ENCODE measurements around the gene COA5.

The COA5 gene

DNA sequence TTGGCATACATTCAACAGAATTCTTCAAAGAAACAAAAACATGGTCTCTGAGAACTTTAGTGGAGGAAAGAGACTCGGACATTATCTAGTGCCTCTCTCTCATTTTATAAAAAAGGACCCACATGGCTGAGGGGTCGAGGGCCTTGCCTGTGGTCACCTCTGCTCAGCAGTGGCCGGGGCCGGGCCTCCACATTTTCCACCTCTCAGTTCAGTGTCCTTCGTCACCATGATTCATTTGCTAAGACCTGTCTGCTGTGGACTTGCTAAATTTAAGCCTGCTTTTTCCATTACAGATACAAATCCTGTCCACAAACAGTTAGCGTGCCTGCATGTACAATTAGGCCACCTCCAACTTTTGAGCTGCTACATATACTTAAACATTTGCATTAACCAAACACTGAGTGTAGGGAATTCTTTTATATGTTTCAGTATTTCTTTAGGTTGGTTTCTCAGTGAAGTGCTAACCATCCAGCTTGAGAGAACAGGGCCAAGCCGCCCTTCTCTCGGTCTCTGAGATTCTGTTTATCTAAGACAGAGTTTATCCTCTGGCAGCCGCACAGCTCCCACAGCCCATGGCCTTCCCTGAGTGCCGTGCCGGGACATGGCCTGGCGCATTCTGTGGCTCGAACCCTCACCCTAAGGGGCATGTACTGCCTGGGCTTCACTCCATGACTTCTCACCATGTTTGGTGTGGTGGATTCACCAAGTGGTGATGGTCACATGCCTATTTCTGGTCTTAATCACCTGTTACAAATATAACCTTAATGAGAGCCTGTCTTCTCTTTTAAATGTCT, 46.2 kb downstream of the COA5 start:
- peaks cover 99% of the 10 kb centered on the region for H3K36me3 ChIP-seq
- TF ChIP-seq CTCF (IDR thresholded peaks at IDR 0.05): no peak
- H3K27me3 ChIP-seq: no peaks in the 10 kb centered on the region
- no peaks in the 10 kb centered on the region for H3K9me3 ChIP-seq
- H3K27ac ChIP-seq: no peak overlapping the region
- H3K4me1 ChIP-seq (ENCODE audit: control insufficient read depth in 1 of 2, insufficient read depth in 1 of 2, low read depth in 1 of 2, low read length in 1 of 2): peaks cover 0 to 3% of the 10 kb centered on the region in 2 experiments
- no peak overlapping the region for H3K4me3 ChIP-seq (ENCODE audit: low read depth in 1 of 2, low read length in 1 of 2)

- no peak for TF ChIP-seq CTCF (IDR thresholded peaks at IDR 0.05)
- Histone ChIP-seq H3K27ac (no peak overlapping the region), H3K27me3 (no peaks in the 10 kb centered on the region), H3K4me1 (ENCODE audit: control insufficient read depth in 1 of 2, insufficient read depth in 1 of 2, low read depth in 1 of 2, low read length in 1 of 2) (peaks cover 0 to 3% of the 10 kb centered on the region in 2 experiments), H3K4me3 (ENCODE audit: low read depth in 1 of 2, low read length in 1 of 2) (no peak overlapping the region), H3K36me3 (peaks cover 99% of the 10 kb centered on the region), H3K9me3 (no peaks in the 10 kb centered on the region)
These were observed 47.3 kb downstream of the COA5 start for GRCh38 chr2:98561018-98561417.

DNA sequence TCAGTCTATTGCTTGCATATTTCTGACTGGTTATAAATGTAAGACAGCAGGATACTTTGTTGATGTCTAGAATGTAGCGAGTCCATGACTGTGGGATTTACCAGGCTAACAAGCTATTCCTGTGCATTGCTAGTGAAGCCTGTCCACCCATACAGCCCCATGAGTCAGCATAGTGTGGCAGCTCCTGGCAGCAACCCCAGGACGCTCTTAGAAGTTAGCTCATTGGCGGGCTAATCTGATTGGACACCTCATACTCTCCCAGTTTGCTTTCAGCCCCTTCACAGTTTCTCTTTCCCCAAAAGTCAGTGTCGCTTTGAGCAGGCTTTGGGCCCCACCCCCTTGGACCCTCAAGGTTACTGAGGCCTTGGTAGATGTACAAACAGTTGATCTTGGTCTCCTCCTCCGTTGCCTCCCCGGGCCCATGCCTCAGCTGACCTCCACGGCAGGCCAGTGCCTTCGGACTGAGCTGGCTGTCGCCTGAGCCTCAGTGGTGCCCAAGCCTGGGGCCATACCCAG, 48.0 kb downstream of the COA5 start:
- no peak overlapping the region for H3K4me3 ChIP-seq (ENCODE audit: low read depth in 1 of 2, low read length in 1 of 2)
- peaks cover 99% of the 10 kb centered on the region for H3K36me3 ChIP-seq
- H3K27me3 ChIP-seq: no peaks in the 10 kb centered on the region
- peaks cover 0 to 3% of the 10 kb centered on the region in 2 experiments for H3K4me1 ChIP-seq (ENCODE audit: control insufficient read depth in 1 of 2, insufficient read depth in 1 of 2, low read depth in 1 of 2, low read length in 1 of 2)
- H3K27ac ChIP-seq: no peak overlapping the region
- TF ChIP-seq CTCF (IDR thresholded peaks at IDR 0.05): no peak
- H3K9me3 ChIP-seq: no peaks in the 10 kb centered on the region

GRCh38 chr2:98559581-98559980, 48.7 kb downstream of the COA5 start:
- Histone ChIP-seq H3K27ac (no peak overlapping the region), H3K4me3 (ENCODE audit: low read depth in 1 of 2, low read length in 1 of 2) (no peak overlapping the region), H3K9me3 (no peaks in the 10 kb centered on the region), H3K36me3 (peaks cover 99% of the 10 kb centered on the region), H3K4me1 (ENCODE audit: control insufficient read depth in 1 of 2, insufficient read depth in 1 of 2, low read depth in 1 of 2, low read length in 1 of 2) (no peaks in the 10 kb centered on the region), H3K27me3 (no peaks in the 10 kb centered on the region)
- no peak for TF ChIP-seq CTCF (IDR thresholded peaks at IDR 0.05)

GRCh38 chr2:98558852-98559530, 49.3 kb downstream of the COA5 start:
- no peaks in the 10 kb centered on the region for H3K4me1 ChIP-seq (ENCODE audit: control insufficient read depth in 1 of 2, insufficient read depth in 1 of 2, low read depth in 1 of 2, low read length in 1 of 2)

More at GRCh38 chr2:98558852-98559530, 49.3 kb downstream of the COA5 start:
- TF ChIP-seq CTCF (IDR thresholded peaks at IDR 0.05): no peak
- Histone ChIP-seq H3K27me3 (no peaks in the 10 kb centered on the region), H3K27ac (no peak overlapping the region), H3K9me3 (no peaks in the 10 kb centered on the region), H3K4me3 (ENCODE audit: low read depth in 1 of 2, low read length in 1 of 2) (no peak overlapping the region), H3K36me3 (peaks cover 99% of the 10 kb centered on the region)

Data from neutrophil (primary cell).